HFFc6 (cell line): ENCODE data around the gene KLK12. TPM values are rescaled to one million over a fixed set of nuclear protein-coding genes. Genes with fewer than 3 reads are reported as not detected.
"Not testable (repeated sequence)": the region's sequence is repeated elsewhere in the genome, so short reads cannot be mapped to it uniquely, and the experiment has no call there.

Source experiments
- DNase-seq: peaks from one replicate; pipeline ENCODE4 v3.0.0-alpha.2; 2018
- H3K27ac Mint-ChIP-seq: 2 replicates; pipeline ENCODE4 v1.8.0; 2020; ENCODE audit warnings: mild to moderate bottlenecking, mixed read lengths
- H3K27me3 Mint-ChIP-seq: 2 replicates; pipeline ENCODE4 v1.8.0; 2021; ENCODE audit warnings: mild to moderate bottlenecking, moderate library complexity, mixed read lengths; ENCODE audit not compliant: insufficient read depth
- H3K36me3 Mint-ChIP-seq: 2 replicates; pipeline ENCODE4 v1.8.0; 2021; ENCODE audit warnings: low read depth, mixed read lengths
- H3K4me1 Mint-ChIP-seq: 2 replicates; pipeline ENCODE4 v1.8.0; 2020; ENCODE audit warnings: low read depth, mixed read lengths
- H3K4me3 Mint-ChIP-seq: 2 replicates; pipeline ENCODE4 v1.8.0; 2020; ENCODE audit warnings: mild to moderate bottlenecking, moderate library complexity, mixed read lengths
- H3K9me3 Mint-ChIP-seq: 2 replicates; pipeline ENCODE4 v1.8.0; 2020; ENCODE audit warnings: mild to moderate bottlenecking, mixed read lengths
- CTCF ChIP-seq: fragments of 200-600 bp; sonication (generic); IDR thresholded peaks from 2 replicates; pipeline ENCODE4 v1.5.0; 2021; ENCODE audit warnings: antibody characterized with exemption, mild to moderate bottlenecking
- total RNA-seq, 6 experiments: library from RNA; stranded (reverse); fragmentation: NEBNext Ultra II Directional; extraction: Animal tissue kit (Norgen Biotek cat#: 25700); gene quantifications; 2 replicates in 1 of 6; 3 replicates in 5 of 6; pipeline ENCODE4 v1.2.3, GENCODE V29; 2021

The KLK12 gene
- total RNA-seq, 6 experiments from 2014 or later: not detected

- Mint-ChIP-seq H3K36me3 (peaks cover 4% of the 10 kb centered on the region; the same call in 1 of the 2 replicates), H3K27ac (no peak overlapping the region)
These were observed 34.4 kb downstream of the KLK12 start for GRCh38 chr19:51000426-51000825.

GRCh38 chr19:50998686-50999085 lies 36.1 kb downstream of the KLK12 start:
- Mint-ChIP-seq H3K9me3 (peaks cover 52% of the 10 kb centered on the region), H3K27me3 (peaks cover 8% of the 10 kb centered on the region), H3K27ac (no peak overlapping the region), H3K4me3 (no peak overlapping the region), H3K4me1 (no peaks in the 10 kb centered on the region), H3K36me3 (peaks cover 2% of the 10 kb centered on the region; the same call in 1 of the 2 replicates)
- no peak for DNase-seq
- TF ChIP-seq CTCF: no peak

More at GRCh38 chr19:51000426-51000825, 34.4 kb downstream of the KLK12 start:
- H3K4me1 Mint-ChIP-seq: no peaks in the 10 kb centered on the region
- TF ChIP-seq CTCF: no peak
- DNase-seq: no peak
- no peak overlapping the region for H3K4me3 Mint-ChIP-seq
- H3K9me3 Mint-ChIP-seq: peaks cover 44% of the 10 kb centered on the region
- peaks cover 9% of the 10 kb centered on the region for H3K27me3 Mint-ChIP-seq

GRCh38 chr19:50998061-50998460 lies 36.7 kb downstream of the KLK12 start:
- Mint-ChIP-seq H3K4me3 (no peak overlapping the region), H3K36me3 (no peaks in the 10 kb centered on the region), H3K27ac (no peak overlapping the region), H3K4me1 (no peaks in the 10 kb centered on the region), H3K9me3 (peaks cover 46% of the 10 kb centered on the region), H3K27me3 (peaks cover 8% of the 10 kb centered on the region)
- no peak for TF ChIP-seq CTCF
- DNase-seq: no peak

GRCh38 chr19:50994129-50994528 lies 40.7 kb downstream of the KLK12 start:
- Mint-ChIP-seq H3K27me3 (peaks cover 5% of the 10 kb centered on the region; the same call in 1 of the 2 replicates), H3K4me1 (no peaks in the 10 kb centered on the region), H3K36me3 (0 out of 2 replicates have a peak, but pooled peaks cover 4% of the 10 kb centered on the region), H3K27ac (no peak overlapping the region), H3K9me3 (peaks cover 47% of the 10 kb centered on the region), H3K4me3 (no peak overlapping the region)
- no peak for TF ChIP-seq CTCF
- DNase-seq: no peak

- Mint-ChIP-seq H3K4me3 (no peak overlapping the region), H3K27me3 (no peaks in the 10 kb centered on the region), H3K36me3 (0 out of 2 replicates have a peak, but pooled peaks cover 4% of the 10 kb centered on the region), H3K27ac (no peak overlapping the region), H3K4me1 (no peaks in the 10 kb centered on the region), H3K9me3 (peaks cover 42% of the 10 kb centered on the region)
- DNase-seq: no peak
- TF ChIP-seq CTCF: no peak
These were observed 42.2 kb downstream of the KLK12 start for GRCh38 chr19:50992666-50993035.

- H3K4me3 Mint-ChIP-seq, H3K4me1 Mint-ChIP-seq, H3K27me3 Mint-ChIP-seq, H3K27ac Mint-ChIP-seq, DNase-seq, H3K36me3 Mint-ChIP-seq: not testable (repeated sequence)
- H3K9me3 Mint-ChIP-seq: peaks cover 30% of the 10 kb centered on the region
These were observed 50.4 kb downstream of the KLK12 start for GRCh38 chr19:50984416-50984815.
